Measurements from ENCODE around the gene KLHL9. TPM values are rescaled to one million over a fixed set of nuclear protein-coding genes. Genes with fewer than 3 reads are reported as not detected.

KLHL9 gene
- total RNA-seq, 1 donor from 2014 or later = 38.7 TPM

DNA sequence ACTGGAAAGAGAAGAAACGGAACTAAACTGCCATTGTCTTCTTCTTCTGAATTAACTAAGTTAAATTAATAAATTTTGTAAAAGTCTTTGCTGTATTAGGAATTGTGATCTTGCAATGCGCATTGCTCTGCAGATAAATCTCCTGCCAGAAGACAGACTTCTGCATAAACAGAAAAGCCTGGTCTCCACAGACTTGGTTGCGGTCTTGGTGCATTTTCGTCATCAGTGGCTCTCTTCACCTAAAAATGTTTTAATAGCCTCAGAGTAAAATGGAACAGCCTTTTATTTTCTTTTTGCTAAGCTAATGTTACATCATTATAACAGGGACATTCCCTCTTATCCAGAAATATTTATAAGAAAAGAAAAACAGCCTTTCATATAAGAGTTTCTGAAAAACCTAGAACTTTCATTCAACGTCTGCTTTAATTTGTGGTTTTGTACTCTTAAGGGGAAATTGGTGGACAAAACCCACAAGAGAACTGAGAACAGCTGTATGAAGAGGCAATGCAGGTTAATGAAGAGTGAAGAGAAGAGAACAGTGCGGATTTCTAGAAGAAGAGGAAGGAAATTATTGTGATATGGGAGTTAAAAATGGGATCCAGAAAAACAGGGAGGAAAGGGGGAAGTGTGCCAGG is 40.2 kb downstream of the KLHL9 start:
- TF ChIP-seq CTCF (IDR thresholded peaks at IDR 0.05; ENCODE audit: partially characterized antibody, unreplicated experiment) = no peak
- no peak for DNase-seq
- H3K36me3 Mint-ChIP-seq (ENCODE audit: unreplicated experiment) = no peaks in the 10 kb centered on the region
- no peaks in the 10 kb centered on the region for H3K4me1 Mint-ChIP-seq (ENCODE audit: low read depth, unreplicated experiment)
- H3K9me3 Mint-ChIP-seq (ENCODE audit: unreplicated experiment) = no peaks in the 10 kb centered on the region
- H3K27me3 Mint-ChIP-seq (ENCODE audit: unreplicated experiment) = no peaks in the 10 kb centered on the region
- H3K27ac Mint-ChIP-seq (ENCODE audit: unreplicated experiment) = no peak overlapping the region
- no peak overlapping the region for H3K4me3 Mint-ChIP-seq (ENCODE audit: unreplicated experiment)

GRCh38 chr9:21294364-21294774 is 40.8 kb downstream of the KLHL9 start:
- Mint-ChIP-seq H3K9me3 (ENCODE audit: unreplicated experiment) (no peaks in the 10 kb centered on the region), H3K36me3 (ENCODE audit: unreplicated experiment) (no peaks in the 10 kb centered on the region), H3K4me1 (ENCODE audit: low read depth, unreplicated experiment) (no peaks in the 10 kb centered on the region), H3K27ac (ENCODE audit: unreplicated experiment) (no peak overlapping the region), H3K27me3 (ENCODE audit: unreplicated experiment) (no peaks in the 10 kb centered on the region), H3K4me3 (ENCODE audit: unreplicated experiment) (no peak overlapping the region)
- TF ChIP-seq CTCF (IDR thresholded peaks at IDR 0.05; ENCODE audit: partially characterized antibody, unreplicated experiment) = no peak
- no peak for DNase-seq

GRCh38 chr9:21289848-21290247 is 45.4 kb downstream of the KLHL9 start:
- Mint-ChIP-seq H3K27ac (ENCODE audit: unreplicated experiment) (no peak overlapping the region), H3K27me3 (ENCODE audit: unreplicated experiment) (no peaks in the 10 kb centered on the region), H3K36me3 (ENCODE audit: unreplicated experiment) (no peaks in the 10 kb centered on the region), H3K4me1 (ENCODE audit: low read depth, unreplicated experiment) (no peaks in the 10 kb centered on the region), H3K4me3 (ENCODE audit: unreplicated experiment) (no peak overlapping the region), H3K9me3 (ENCODE audit: unreplicated experiment) (no peaks in the 10 kb centered on the region)
- no peak for DNase-seq
- no peak for TF ChIP-seq CTCF (IDR thresholded peaks at IDR 0.05; ENCODE audit: partially characterized antibody, unreplicated experiment)

DNA sequence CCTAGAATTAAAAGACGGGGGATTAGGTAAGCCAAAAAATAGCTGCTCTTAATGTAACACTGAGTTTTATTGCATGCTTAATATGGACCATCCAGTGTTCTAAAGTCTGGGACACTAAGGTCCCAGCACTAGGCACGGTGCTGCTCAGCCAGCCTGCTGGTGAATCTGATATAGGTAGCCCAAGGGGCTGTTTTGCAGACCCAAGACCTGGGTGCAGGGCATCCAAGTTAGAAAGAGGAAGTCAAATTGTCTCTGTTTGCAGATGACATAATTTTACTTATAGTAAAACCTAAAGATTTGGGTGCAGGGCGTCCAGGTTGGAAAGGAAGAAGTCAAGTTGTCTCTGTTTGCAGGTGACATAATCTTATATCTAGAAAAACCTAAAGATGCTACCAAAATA is 47.9 kb downstream of the KLHL9 start:
- no peak for TF ChIP-seq CTCF (IDR thresholded peaks at IDR 0.05; ENCODE audit: partially characterized antibody, unreplicated experiment)

GRCh38 chr9:21286659-21287058 is 48.5 kb downstream of the KLHL9 start:
- H3K9me3 Mint-ChIP-seq (ENCODE audit: unreplicated experiment) = no peaks in the 10 kb centered on the region
- H3K27me3 Mint-ChIP-seq (ENCODE audit: unreplicated experiment) = no peaks in the 10 kb centered on the region

More for the DNA sequence above, 47.9 kb downstream of the KLHL9 start:
- no peaks in the 10 kb centered on the region for H3K36me3 Mint-ChIP-seq (ENCODE audit: unreplicated experiment)
- H3K9me3 Mint-ChIP-seq (ENCODE audit: unreplicated experiment) = no peaks in the 10 kb centered on the region
- no peak overlapping the region for H3K27ac Mint-ChIP-seq (ENCODE audit: unreplicated experiment)
- H3K27me3 Mint-ChIP-seq (ENCODE audit: unreplicated experiment) = no peaks in the 10 kb centered on the region
- DNase-seq = no peak
- H3K4me1 Mint-ChIP-seq (ENCODE audit: low read depth, unreplicated experiment) = no peaks in the 10 kb centered on the region
- no peak overlapping the region for H3K4me3 Mint-ChIP-seq (ENCODE audit: unreplicated experiment)

More at GRCh38 chr9:21286659-21287058, 48.5 kb downstream of the KLHL9 start:
- TF ChIP-seq CTCF (IDR thresholded peaks at IDR 0.05; ENCODE audit: partially characterized antibody, unreplicated experiment) = no peak
- H3K4me1 Mint-ChIP-seq (ENCODE audit: low read depth, unreplicated experiment) = no peaks in the 10 kb centered on the region
- no peak for DNase-seq
- H3K4me3 Mint-ChIP-seq (ENCODE audit: unreplicated experiment) = no peak overlapping the region
- no peaks in the 10 kb centered on the region for H3K36me3 Mint-ChIP-seq (ENCODE audit: unreplicated experiment)
- H3K27ac Mint-ChIP-seq (ENCODE audit: unreplicated experiment) = no peak overlapping the region

Data from glutamatergic neuron (in vitro differentiated cells).